Germinal center (tissue), 1 donor: ENCODE results near the gene GRIK1.

Source experiments
- DNase-seq: peaks from one replicate; pipeline ENCODE4 v3.0.0; 2012; ENCODE audit warnings: mixed read lengths, low spot score

Gene GRIK1

DNA sequence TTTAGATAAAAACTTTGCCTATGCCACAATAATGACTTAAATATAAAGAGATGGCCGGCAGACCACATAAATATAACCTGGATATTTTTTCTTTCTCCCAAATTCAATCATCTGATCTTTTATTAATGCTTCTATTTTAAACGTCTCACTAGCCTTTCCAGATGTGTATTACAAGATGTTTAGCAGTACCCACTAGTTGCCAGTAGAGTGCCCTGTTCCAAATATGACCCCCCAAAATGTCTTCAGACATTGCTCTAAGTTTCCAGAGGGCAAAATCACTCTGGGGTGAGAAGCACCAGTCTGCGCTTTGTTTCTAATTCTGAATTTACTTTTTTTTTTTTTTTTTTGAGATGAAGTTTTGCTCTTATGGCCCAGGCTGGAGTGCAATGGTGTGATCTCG, 268.1 kb downstream of the GRIK1 start:
- DNase-seq: peak; percentile 61

- no peak for DNase-seq
Measured at GRCh38 chr21:29670228-29670627, 269.6 kb downstream of the GRIK1 start.

DNA sequence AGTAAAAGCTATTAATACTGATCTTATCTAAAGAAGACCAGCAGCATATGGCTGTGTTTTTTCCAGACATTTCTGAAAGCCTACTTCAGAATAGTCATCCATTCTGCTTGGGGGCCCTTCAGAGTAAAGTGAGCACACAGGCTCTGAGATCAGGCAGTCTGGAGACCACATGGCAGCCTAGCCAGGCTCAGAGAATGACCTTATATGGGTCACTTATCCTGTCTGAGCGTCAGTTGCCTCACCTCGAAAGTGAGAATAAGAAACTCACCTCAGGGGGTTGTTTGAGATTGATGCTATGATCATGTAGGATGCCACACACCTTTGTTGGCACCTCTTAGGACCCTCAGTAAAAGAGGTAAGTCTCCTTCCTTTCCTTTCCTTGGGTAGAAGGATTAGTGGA, 270.4 kb downstream of the GRIK1 start:
- no peak for DNase-seq

- no peak for DNase-seq
Measured at GRCh38 chr21:29667651-29668050, 272.1 kb downstream of the GRIK1 start.

DNA sequence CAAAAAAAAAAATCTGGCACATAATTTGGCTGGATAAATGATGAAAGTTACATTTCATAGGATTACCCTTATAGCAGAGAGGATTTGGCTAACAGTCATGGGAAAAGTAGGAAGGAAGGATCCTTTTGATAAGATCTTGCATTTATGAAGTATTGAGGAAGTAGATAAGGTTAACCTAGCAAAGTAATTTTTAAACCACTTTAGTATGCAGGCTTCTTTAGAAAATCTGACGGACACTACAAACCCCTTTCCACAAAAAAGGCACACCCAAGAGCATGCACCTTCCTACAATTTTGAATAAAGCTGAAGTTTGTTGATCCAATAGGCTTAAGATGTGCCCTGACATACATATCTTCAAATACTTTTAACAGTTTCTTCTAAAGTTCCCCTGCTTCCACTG, 275.2 kb downstream of the GRIK1 start:
- DNase-seq: no peak

DNA sequence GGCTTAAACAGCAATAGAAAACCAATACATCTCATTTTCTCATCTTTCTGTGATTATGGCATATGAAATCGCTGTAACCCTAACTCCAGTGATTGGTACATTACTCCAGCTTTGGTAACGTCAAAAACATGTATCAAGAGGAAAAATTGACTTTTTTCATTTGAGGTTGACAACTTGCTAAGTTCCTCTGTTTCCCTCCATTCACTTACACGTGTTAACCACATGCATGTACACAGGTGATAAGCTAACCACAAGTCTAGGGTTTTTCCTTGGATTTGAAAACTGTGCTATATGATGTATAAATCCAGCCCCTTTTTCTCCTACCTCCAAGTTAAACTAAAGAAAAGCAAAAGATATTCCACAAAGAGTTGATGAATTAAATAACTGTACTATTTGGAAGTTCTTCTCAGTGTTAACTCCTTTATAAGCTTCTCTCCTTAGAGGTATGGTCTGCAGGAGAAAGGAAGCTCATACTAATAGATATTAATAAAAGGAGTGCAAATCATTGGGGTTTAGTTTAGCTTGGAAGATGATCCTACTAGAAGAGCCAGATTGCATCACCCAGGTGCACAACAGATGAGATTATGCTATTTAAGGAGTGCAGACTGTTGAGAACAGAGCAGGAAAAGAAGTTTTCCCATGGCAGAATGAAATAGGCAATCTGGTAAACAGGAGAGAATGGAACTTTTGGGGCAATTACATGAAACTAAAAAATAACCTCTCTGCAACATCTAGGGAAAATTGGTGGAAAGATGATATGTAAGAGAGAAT, 277.9 kb downstream of the GRIK1 start:
- DNase-seq: no peak

GRCh38 chr21:29660047-29660720, 279.6 kb downstream of the GRIK1 start:
- no peak for DNase-seq

DNA sequence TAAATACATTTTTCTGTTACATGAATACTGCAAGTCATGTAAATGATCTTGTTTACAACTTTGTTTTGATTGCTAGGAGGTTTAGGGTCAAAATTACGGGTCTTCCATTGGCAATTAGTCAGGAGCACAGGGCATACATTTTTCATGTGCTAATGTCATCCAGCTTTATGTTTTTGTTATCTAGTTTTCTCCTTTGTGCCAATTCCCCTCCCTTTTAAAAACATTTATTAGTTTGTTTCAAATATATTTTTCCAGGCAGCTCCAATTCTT, 280.9 kb downstream of the GRIK1 start:
- no peak for DNase-seq

DNA sequence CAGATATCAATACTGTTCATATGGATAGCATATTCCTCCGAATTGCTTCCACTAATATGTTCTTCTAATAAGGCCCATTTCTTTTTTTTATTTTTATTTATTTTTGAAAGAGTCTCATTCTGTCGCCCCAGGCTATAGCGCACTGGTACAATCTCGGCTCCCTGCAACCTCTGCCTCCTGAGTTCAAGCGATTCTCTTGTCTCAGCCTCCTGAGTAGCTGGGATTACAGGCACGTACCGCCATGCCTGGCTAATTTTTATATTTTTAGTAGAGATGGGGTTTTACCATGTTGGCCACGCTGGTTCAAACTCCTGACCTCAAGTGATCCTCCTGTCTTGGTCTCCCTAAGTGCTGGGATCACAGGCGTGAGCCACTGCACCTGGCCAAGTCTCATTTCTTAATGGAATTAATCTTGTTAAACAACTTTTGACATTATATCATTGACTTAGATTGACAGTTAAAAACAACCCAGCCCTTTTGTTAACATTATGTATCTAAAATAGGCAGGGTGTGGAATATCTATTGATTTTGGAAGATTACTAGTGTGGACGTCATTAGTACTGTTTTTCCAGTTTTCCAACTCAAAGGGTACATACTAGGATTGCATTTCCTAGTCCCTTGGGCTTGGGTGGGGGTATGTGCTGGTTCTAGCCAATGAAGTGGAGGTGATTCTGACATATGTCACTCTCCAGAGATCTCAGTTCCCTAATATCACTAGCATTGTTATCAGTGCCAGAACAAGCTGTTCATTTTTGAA, 281.4 kb downstream of the GRIK1 start:
- DNase-seq: no peak

- DNase-seq: no peak
Measured at GRCh38 chr21:29657240-29657989, 282.4 kb downstream of the GRIK1 start.

GRCh38 chr21:29656504-29657239, 283.1 kb downstream of the GRIK1 start:
- DNase-seq: no peak

DNA sequence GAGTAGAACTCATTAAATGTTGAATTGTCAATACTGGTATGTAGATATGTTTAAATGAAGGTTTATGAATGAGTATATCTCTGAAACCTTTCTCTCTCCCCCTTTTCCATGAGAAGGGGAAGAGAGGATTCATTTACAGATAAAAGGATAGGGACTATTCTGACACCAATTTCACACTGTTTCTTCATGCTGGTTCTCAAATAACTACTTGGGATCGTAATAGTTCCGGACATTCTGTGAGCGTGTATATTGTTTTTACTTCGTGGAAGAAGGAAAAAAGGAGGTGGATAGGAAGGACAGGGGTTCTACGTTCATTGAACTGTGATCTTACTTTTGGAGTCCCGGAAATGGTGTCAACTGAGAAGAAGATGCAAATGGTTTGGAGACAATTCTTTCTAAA, 284.2 kb downstream of the GRIK1 start:
- no peak for DNase-seq

DNA sequence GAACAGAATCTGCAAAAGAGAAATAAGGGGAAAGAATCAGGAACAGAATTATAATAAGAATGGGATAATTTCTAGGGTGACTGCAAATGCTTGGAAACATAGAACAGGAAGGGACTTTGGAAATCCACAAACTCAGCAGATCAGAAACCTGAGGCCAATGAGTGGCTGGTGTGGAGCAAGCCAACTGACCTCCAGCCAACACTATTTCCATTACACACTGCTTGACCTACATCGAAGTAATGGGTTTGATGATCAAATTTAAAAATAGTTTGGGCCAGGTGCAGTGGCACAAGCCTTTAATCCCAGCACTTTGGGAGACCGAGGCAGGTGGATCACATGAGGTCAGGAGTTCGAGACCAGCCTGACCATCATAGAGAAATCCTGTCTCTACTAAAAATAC, 284.9 kb downstream of the GRIK1 start:
- no peak for DNase-seq

GRCh38 chr21:29654203-29654602, 285.6 kb downstream of the GRIK1 start:
- no peak for DNase-seq

DNA sequence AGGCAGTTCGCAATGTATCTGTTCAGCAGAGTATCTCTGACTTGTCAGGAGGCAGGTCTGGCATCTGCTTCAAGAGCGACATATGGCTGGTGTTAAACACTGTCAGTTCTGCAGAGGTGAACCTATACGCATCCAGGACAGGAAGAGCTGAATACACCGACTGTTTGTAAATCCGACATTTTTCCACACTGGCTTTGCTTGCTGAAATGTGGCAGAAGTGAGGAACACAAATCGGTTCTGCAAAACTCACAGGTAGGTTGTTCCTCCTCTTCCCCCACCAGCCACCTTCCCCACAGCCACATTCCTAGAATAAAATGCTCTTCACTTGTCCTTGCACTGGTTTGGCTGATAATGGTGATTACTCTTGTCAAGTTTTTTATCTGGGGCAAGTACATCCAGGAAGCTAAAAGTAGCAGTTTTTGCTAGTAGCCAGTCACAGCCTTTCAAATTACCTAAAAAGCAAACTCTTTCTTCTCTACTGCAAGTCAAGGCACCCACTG, 289.2 kb downstream of the GRIK1 start:
- no peak for DNase-seq

DNA sequence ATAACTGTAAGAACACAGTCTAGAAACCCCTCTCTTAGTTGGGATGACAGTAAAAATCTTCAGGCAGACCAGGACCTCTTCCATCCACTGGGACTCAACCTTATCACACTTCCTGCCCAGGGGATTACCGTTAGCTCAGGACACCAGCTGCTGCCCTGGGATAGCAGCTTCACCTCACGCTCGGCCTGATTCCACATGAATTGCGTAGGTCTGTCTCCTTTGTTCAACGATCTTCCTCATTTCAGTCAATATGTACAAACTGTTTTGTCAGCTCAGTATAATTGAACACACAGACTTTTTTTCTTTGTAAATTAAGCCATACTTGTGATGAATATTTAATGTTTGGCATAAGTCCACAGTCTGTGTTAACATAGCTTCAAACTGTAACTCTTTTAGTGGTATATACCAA, 290.4 kb downstream of the GRIK1 start:
- no peak for DNase-seq

GRCh38 chr21:29648710-29649240, 291.0 kb downstream of the GRIK1 start:
- DNase-seq: no peak

DNA sequence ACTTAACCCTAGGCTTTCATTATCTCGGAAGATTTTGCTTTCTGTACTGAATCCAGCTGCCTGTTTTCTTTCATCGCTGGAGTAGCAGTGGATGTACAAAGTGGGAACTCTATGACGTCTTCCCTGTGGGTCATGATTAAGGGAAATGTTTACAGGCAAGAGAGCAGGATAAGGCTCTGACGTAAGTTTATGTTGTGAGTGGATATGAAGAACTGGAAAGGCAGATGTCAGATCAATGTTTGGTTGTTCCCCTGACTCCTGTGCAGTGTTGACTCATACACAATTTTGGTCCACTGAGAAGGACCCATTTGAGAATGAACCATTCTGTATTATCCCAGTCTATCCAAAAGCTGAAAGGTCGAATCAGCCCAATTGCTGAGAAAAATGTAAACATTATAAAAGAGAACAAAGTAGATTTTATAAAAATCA, 292.4 kb downstream of the GRIK1 start:
- DNase-seq: no peak

GRCh38 chr21:29645666-29646553, 293.9 kb downstream of the GRIK1 start:
- DNase-seq: no peak

- DNase-seq: no peak
Measured at GRCh38 chr21:29643289-29643688, 296.5 kb downstream of the GRIK1 start.
